GM12872 (cell line): Measurements from ENCODE around the gene LMNTD2.
A peak's percentile ranks its signal among the peaks of the same experiment; 100 is the strongest.

Experiments
- CTCF ChIP-seq: IDR thresholded peaks from 3 replicates; pipeline ENCODE4 v1.5.1; 2011; ENCODE audit warnings: low read depth, mild to moderate bottlenecking, low read length, moderate library complexity; ENCODE audit not compliant: insufficient read depth

The LMNTD2 gene

GRCh38 chr11:563066-563811 is 2.7 kb upstream of the LMNTD2 start:
- TF ChIP-seq CTCF: no peak

GRCh38 chr11:562046-562645 is 1.6 kb upstream of the LMNTD2 start:
- no peak for TF ChIP-seq CTCF

GRCh38 chr11:561148-562003 is 838 bp upstream of the LMNTD2 start:
- no peak for TF ChIP-seq CTCF

GRCh38 chr11:559712-560304 is 730 bp downstream of the LMNTD2 start:
- TF ChIP-seq CTCF: no peak

- peak; percentile 13; the same call in 1 of the 3 replicates for TF ChIP-seq CTCF
Observed at GRCh38 chr11:559020-559620, 1.4 kb downstream of the LMNTD2 start.

- no peak for TF ChIP-seq CTCF
Observed at GRCh38 chr11:558503-558902, 2.0 kb downstream of the LMNTD2 start.
